DMS 273 treated with DMSO at 0.1 percent for 48 hours (cell line): ENCODE results near the gene CMSS1.
"Not testable (repeated sequence)": the region's sequence is repeated elsewhere in the genome, so short reads cannot be mapped to it uniquely, and the experiment has no call there.

Source experiments
- DNase-seq: peaks from one replicate; lab custom pipeline; 2025; lab: John Stamatoyannopoulos, UW

The CMSS1 gene

DNA sequence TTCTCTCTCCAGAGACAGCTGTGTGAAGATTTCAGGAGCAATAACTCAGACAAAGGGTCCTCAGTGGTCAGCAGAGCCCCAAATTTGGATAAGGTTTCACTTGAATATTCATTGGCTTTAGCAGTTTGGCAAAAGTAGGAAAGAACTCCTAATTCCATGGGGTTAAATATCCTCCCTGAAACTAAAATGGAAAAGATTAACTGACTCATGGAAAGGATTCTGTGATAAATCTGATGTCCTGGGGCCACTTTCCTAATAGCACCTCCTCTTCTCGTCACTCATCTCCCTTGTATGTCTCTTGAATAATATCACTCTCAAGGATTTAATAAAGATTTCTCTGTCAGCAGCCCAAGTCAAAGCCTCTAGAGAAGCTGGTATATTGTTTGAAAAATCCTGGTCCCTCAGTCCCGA is 409.9 kb downstream of the CMSS1 start:
- no peak for DNase-seq

- no peak for DNase-seq
Measured at GRCh38 chr3:100228247-100228646, 410.6 kb downstream of the CMSS1 start.

DNA sequence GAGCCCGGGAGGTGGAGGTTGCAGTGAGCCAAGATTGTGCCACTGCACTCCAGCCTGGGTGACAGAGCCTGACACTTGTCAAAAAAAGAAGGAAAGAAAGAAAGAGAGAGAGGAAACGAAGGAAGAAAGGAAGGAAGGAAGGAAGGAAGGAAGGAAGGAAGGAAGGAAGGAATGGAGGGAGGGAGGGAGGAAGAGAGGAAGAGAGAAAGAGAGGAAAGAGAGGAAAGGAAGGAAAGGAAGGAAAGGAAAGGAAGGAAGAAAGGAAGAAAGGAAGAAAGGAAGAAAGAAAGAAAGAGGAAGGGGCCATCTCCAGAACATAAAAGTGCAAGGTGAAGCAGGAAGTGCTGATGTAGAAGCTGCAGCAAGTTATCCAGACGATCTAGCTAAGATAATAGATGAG is 411.5 kb downstream of the CMSS1 start:
- not testable (repeated sequence) for DNase-seq

DNA sequence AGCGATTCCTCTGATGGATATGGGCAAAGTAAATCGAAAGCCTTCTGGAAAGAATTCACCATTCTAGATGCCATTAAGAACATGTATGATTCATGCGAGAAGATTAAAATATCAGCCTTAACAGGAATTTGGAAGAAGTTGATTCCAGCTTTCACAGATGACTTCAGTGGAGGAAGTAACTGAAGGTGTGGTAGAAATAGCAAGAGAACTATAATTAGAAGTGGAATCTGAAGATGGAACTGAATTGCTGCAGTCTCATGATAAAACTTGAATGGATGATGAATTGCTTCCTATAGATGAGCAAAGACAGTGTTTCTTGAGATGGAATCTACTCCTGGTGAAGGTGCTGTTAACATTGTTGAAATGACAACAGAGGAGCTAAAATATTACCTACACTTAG is 413.0 kb downstream of the CMSS1 start:
- DNase-seq, result no peak
